Measurements from ENCODE around the gene MMP1. TPM values are rescaled to one million over a fixed set of nuclear protein-coding genes. Genes with fewer than 3 reads are reported as not detected.
"Not testable (repeated sequence)": the region's sequence is repeated elsewhere in the genome, so short reads cannot be mapped to it uniquely, and the experiment has no call there.

The MMP1 gene
- total and polyA plus RNA-seq, 2 of the 4 experiments (the other 2 are of a cell fraction) = 166 to 245 TPM

GRCh38 chr11:102749101-102749722, 48.7 kb downstream of the MMP1 start:
- Histone ChIP-seq H2AFZ (replicated peaks; ENCODE audit: low read length, poor library complexity) (no peak overlapping the region), H3K27me3 (ENCODE audit: control insufficient read depth, insufficient read depth, low read length) (peaks cover 19% of the 10 kb centered on the region), H3K4ac (ENCODE audit: low read depth, low read length) (no peak overlapping the region), H3K9me1 (ENCODE audit: insufficient read depth, low read length) (no peaks in the 10 kb centered on the region), H2BK5ac (ENCODE audit: low read depth, low read length, poor library complexity, severe bottlenecking) (no peak overlapping the region), H2AK9ac (replicated peaks; ENCODE audit: low read depth, low read length, poor library complexity) (no peak overlapping the region), H2AK5ac (ENCODE audit: low read depth, low read length) (no peak overlapping the region), H3K79me1 (ENCODE audit: low read depth in 1 of 2, low read length in 2 of 2) (no peaks in the 10 kb centered on the region), H2BK120ac (ENCODE audit: low read depth, low read length) (no peak overlapping the region), H3K27ac (ENCODE audit: insufficient read depth, low read length) (no peak overlapping the region), H3K23ac (ENCODE audit: low read depth, low read length) (no peak overlapping the region), H2BK20ac (ENCODE audit: low read depth, low read length) (no peak overlapping the region), H4K5ac (ENCODE audit: low read depth, low read length) (no peak overlapping the region), H3K4me1 (ENCODE audit: control insufficient read depth, insufficient read depth, low read length) (no peaks in the 10 kb centered on the region), H3K4me2 (ENCODE audit: low read depth, low read length) (no peak overlapping the region), H4K91ac (ENCODE audit: insufficient read depth, low read depth, low read length) (no peak overlapping the region), H3K18ac (ENCODE audit: low read depth, low read length) (no peak overlapping the region), H3K9me3 (ENCODE audit: control insufficient read depth, insufficient read depth, low read length) (no peaks in the 10 kb centered on the region), H4K8ac (ENCODE audit: low read depth in 2 of 2, low read length in 2 of 2) (no peak overlapping the region), H4K20me1 (ENCODE audit: insufficient read depth, low read length) (no peaks in the 10 kb centered on the region), H3K56ac (ENCODE audit: extremely low read depth, insufficient read depth, low read length) (no peak overlapping the region), H3K14ac (replicated peaks; ENCODE audit: low read depth, low read length) (no peak overlapping the region), H3K4me3 (ENCODE audit: insufficient read depth, low read depth, low read length) (no peak overlapping the region), H2BK15ac (ENCODE audit: low read depth, low read length) (no peak overlapping the region), H3K9ac (ENCODE audit: low read depth, low read length) (no peak overlapping the region), H3K36me3 (ENCODE audit: control insufficient read depth, insufficient read depth, low read length) (no peaks in the 10 kb centered on the region)
- no TSS peak for BruUV-seq (replicated peaks)
- in situ Hi-C loops (cut with MboI; ENCODE audit: low sequenced_read_pairs) (no loop called here), dilution Hi-C loops (cut with HindIII; ENCODE audit: low sequenced_read_pairs, unreplicated experiment) (no loop called here), intact Hi-C loops (cut with micrococcal nuclease) (no loop called here)
- DNase-seq (no peak), ATAC-seq (ENCODE audit: low read depth) (no peak)
- POLR2A ChIA-PET (ENCODE audit: unreplicated experiment) = no interaction called here
- CTCF ChIA-PET = no interaction called here
- TF ChIP-seq FOS (IDR thresholded peaks at IDR 0.05; ENCODE audit: low read depth, low read length) = no peak
- TF ChIP-seq CTCF (conservative IDR thresholded peaks at IDR 0.05; ENCODE audit: low read depth, low read length) = no peak

GRCh38 chr11:102746746-102747578, 51.0 kb downstream of the MMP1 start:
- H3K14ac ChIP-seq (replicated peaks; ENCODE audit: low read depth, low read length); H3K56ac ChIP-seq (ENCODE audit: extremely low read depth, insufficient read depth, low read length); H3K23ac ChIP-seq (ENCODE audit: low read depth, low read length); H3K27me3 ChIP-seq (ENCODE audit: control insufficient read depth, insufficient read depth, low read length); H3K36me3 ChIP-seq (ENCODE audit: control insufficient read depth, insufficient read depth, low read length); H3K18ac ChIP-seq (ENCODE audit: low read depth, low read length); H4K8ac ChIP-seq (ENCODE audit: low read depth in 2 of 2, low read length in 2 of 2); H3K27ac ChIP-seq (ENCODE audit: insufficient read depth, low read length); H3K4me1 ChIP-seq (ENCODE audit: control insufficient read depth, insufficient read depth, low read length); DNase-seq; POLR2A ChIA-PET (ENCODE audit: unreplicated experiment); H3K9me1 ChIP-seq (ENCODE audit: insufficient read depth, low read length); intact Hi-C loops (cut with micrococcal nuclease); H2AK9ac ChIP-seq (replicated peaks; ENCODE audit: low read depth, low read length, poor library complexity); H2BK5ac ChIP-seq (ENCODE audit: low read depth, low read length, poor library complexity, severe bottlenecking); ATAC-seq (ENCODE audit: low read depth); in situ Hi-C loops (cut with MboI; ENCODE audit: low sequenced_read_pairs); dilution Hi-C loops (cut with HindIII; ENCODE audit: low sequenced_read_pairs, unreplicated experiment); H3K9me3 ChIP-seq (ENCODE audit: control insufficient read depth, insufficient read depth, low read length); H2AK5ac ChIP-seq (ENCODE audit: low read depth, low read length); CTCF ChIA-PET; H3K4me2 ChIP-seq (ENCODE audit: low read depth, low read length); BruUV-seq (replicated peaks); H4K20me1 ChIP-seq (ENCODE audit: insufficient read depth, low read length); H2AFZ ChIP-seq (replicated peaks; ENCODE audit: low read length, poor library complexity); H2BK120ac ChIP-seq (ENCODE audit: low read depth, low read length); H3K79me1 ChIP-seq (ENCODE audit: low read depth in 1 of 2, low read length in 2 of 2); H4K91ac ChIP-seq (ENCODE audit: insufficient read depth, low read depth, low read length); H3K9ac ChIP-seq (ENCODE audit: low read depth, low read length); H2BK15ac ChIP-seq (ENCODE audit: low read depth, low read length); H4K5ac ChIP-seq (ENCODE audit: low read depth, low read length); H3K4ac ChIP-seq (ENCODE audit: low read depth, low read length); H2BK20ac ChIP-seq (ENCODE audit: low read depth, low read length); H3K4me3 ChIP-seq (ENCODE audit: insufficient read depth, low read depth, low read length): not testable (repeated sequence)
- WGBS, 2 experiments (ENCODE audit: extremely low coverage in 2 of 2, insufficient read length in 1 of 2) = 80% methylated on average over 9 of the region's 32 CpGs; no CpG with 5 or more reads in 1 of the 2 experiments

Measured in IMR-90 (cell line).